DND-41 (cell line): ENCODE data around the gene MYH16.
"Not testable (repeated sequence)": the region's sequence is repeated elsewhere in the genome, so short reads cannot be mapped to it uniquely, and the experiment has no call there.

Experiments
- ATAC-seq: fragments of 200-7000 bp; cut with Tn5 transposase; 3 replicates; pipeline ENCODE4 v1.9.1; 2021; ENCODE audit warnings: low read depth; ENCODE audit not compliant: insufficient read depth
- DNase-seq: peaks from one replicate; pipeline ENCODE4 v3.0.0-alpha.2; 2020
- H2AFZ ChIP-seq: 2 replicates; pipeline ENCODE4 v1.6.0; 2012; ENCODE audit warnings: low read depth, low read length
- H3K27ac ChIP-seq: 2 replicates; pipeline ENCODE4 v1.5.1; 2012; ENCODE audit warnings: low read length, inconsistent platforms
- H3K27me3 ChIP-seq: fragments of 200-600 bp; sonication (generic); 2 replicates; pipeline ENCODE4 v1.6.0; 2012; ENCODE audit warnings: low read length, mild to moderate bottlenecking, inconsistent platforms; ENCODE audit not compliant: insufficient read depth, poor library complexity
- H3K36me3 ChIP-seq: 2 replicates; pipeline ENCODE4 v1.5.1; 2012; ENCODE audit warnings: low read length, inconsistent platforms; ENCODE audit not compliant: insufficient read depth
- H3K4me1 ChIP-seq: 2 replicates; pipeline ENCODE4 v1.5.1; 2012; ENCODE audit warnings: mild to moderate bottlenecking, low read length; ENCODE audit not compliant: insufficient read depth
- H3K4me2 ChIP-seq: 2 replicates; pipeline ENCODE4 v1.6.0; 2012; ENCODE audit warnings: mild to moderate bottlenecking, moderate library complexity, low read length, inconsistent platforms; ENCODE audit not compliant: insufficient read depth
- H3K4me3 ChIP-seq, 2 experiments: fragments of 200-600 bp in 1 of 2; shearing (Covaris generic) in 1 of 2; 2 replicates each; pipeline ENCODE4 v1.5.1; 2012 to 2016; ENCODE audit warnings: inconsistent platforms in 2 of 2, low read length in 2 of 2, mild to moderate bottlenecking in 2 of 2, low read depth in 1 of 2, moderate library complexity in 1 of 2
- H3K79me2 ChIP-seq: 2 replicates; pipeline ENCODE4 v1.6.0; 2012; ENCODE audit warnings: low read length, inconsistent platforms; ENCODE audit not compliant: insufficient read depth
- H3K9ac ChIP-seq: 2 replicates; pipeline ENCODE4 v1.6.0; 2012; ENCODE audit warnings: low read depth, mild to moderate bottlenecking, inconsistent platforms, low read length, moderate library complexity
- H3K9me3 ChIP-seq: 2 replicates; pipeline ENCODE4 v1.5.1; 2012; ENCODE audit warnings: low read length, moderate library complexity, mild to moderate bottlenecking, inconsistent platforms; ENCODE audit not compliant: insufficient read depth, severe bottlenecking
- H4K20me1 ChIP-seq: 2 replicates; pipeline ENCODE4 v1.6.0; 2012; ENCODE audit warnings: low read length; ENCODE audit not compliant: insufficient read depth
- CTCF ChIP-seq: IDR thresholded peaks from 2 replicates; pipeline ENCODE4 v1.5.1; 2012; ENCODE audit warnings: borderline replicate concordance, low read length, moderate library complexity, mild to moderate bottlenecking; ENCODE audit not compliant: poor library complexity, severe bottlenecking; ENCODE audit errors: extremely low read depth
- EZH2 ChIP-seq: IDR thresholded peaks from 3 replicates; pipeline ENCODE4 v1.6.1; 2012; ENCODE audit warnings: borderline replicate concordance, low read depth, mild to moderate bottlenecking, moderate library complexity, low read length, inconsistent platforms; ENCODE audit not compliant: severe bottlenecking

MYH16 gene

GRCh38 chr7:99272476-99273045 is at the start of gene MYH16:
Gene MYH16 (plus strand): TSS chr7:99272839.
- Histone ChIP-seq H3K4me3 (no peak within 1 kb of the TSS), H3K27ac (no peak within 1 kb of the TSS), H3K79me2 (no peaks in the 10 kb centered on the region), H3K4me2 (no peak within 1 kb of the TSS), H2AFZ (no peak within 1 kb of the TSS), H3K27me3 (no peaks in the 10 kb centered on the region), H3K36me3 (no peaks in the 10 kb centered on the region), H3K9ac (no peak within 1 kb of the TSS), H3K4me1 (no peaks in the 10 kb centered on the region), H3K9me3 (no peaks in the 10 kb centered on the region), H4K20me1 (no peaks in the 10 kb centered on the region)
- ATAC-seq, result no peak
- DNase-seq, result no peak
- no peak for TF ChIP-seq CTCF
- TF ChIP-seq EZH2, result no peak

- H4K20me1 ChIP-seq, ATAC-seq, H3K27me3 ChIP-seq, H3K4me1 ChIP-seq, H3K9me3 ChIP-seq, H3K27ac ChIP-seq, H3K4me2 ChIP-seq, H3K79me2 ChIP-seq, DNase-seq, H2AFZ ChIP-seq, H3K4me3 ChIP-seq, H3K9ac ChIP-seq, H3K36me3 ChIP-seq: not testable (repeated sequence)
Observed at GRCh38 chr7:99224263-99224898, 48.3 kb upstream of the MYH16 start.

GRCh38 chr7:99224899-99225265 is 47.8 kb upstream of the MYH16 start:
- Histone ChIP-seq H3K4me2 (no peak overlapping the region), H3K4me3 (no peak overlapping the region), H3K27me3 (no peaks in the 10 kb centered on the region), H2AFZ (no peak overlapping the region), H3K36me3 (no peaks in the 10 kb centered on the region), H3K79me2 (no peaks in the 10 kb centered on the region), H3K9me3 (no peaks in the 10 kb centered on the region), H3K9ac (no peak overlapping the region), H3K4me1 (no peaks in the 10 kb centered on the region), H3K27ac (no peak overlapping the region), H4K20me1 (no peaks in the 10 kb centered on the region)
- DNase-seq, result no peak
- TF ChIP-seq EZH2 (no peak), CTCF (no peak)
- no peak for ATAC-seq

- no peak overlapping the region for H3K4me2 ChIP-seq
- TF ChIP-seq CTCF, result no peak
- TF ChIP-seq EZH2, result no peak
- H3K79me2 ChIP-seq, result no peaks in the 10 kb centered on the region
- no peaks in the 10 kb centered on the region for H4K20me1 ChIP-seq
- no peak overlapping the region for H3K9ac ChIP-seq
- ATAC-seq (no peak), DNase-seq (no peak)
- H3K4me1 ChIP-seq, result no peaks in the 10 kb centered on the region
- H3K36me3 ChIP-seq, result no peaks in the 10 kb centered on the region
- no peak overlapping the region for H3K27ac ChIP-seq
- H3K4me3 ChIP-seq, result no peak overlapping the region
- H3K9me3 ChIP-seq, result no peaks in the 10 kb centered on the region
- no peak overlapping the region for H2AFZ ChIP-seq
- H3K27me3 ChIP-seq, result no peaks in the 10 kb centered on the region
Observed at GRCh38 chr7:99229234-99229633, 43.4 kb upstream of the MYH16 start.
